Inflammatory macrophage (primary cell): Measurements from ENCODE around the gene TBC1D5.
"Not testable (repeated sequence)": the region's sequence is repeated elsewhere in the genome, so short reads cannot be mapped to it uniquely, and the experiment has no call there.

ENCODE experiments used
- DNase-seq, 2 donors: peaks; one replicate each; pipeline ENCODE4 v3.0.0-alpha.2; 2020 to 2022

Gene TBC1D5

GRCh38 chr3:17132286-17133115 is 609.9 kb downstream of the TBC1D5 start:
- DNase-seq = no peak

DNA sequence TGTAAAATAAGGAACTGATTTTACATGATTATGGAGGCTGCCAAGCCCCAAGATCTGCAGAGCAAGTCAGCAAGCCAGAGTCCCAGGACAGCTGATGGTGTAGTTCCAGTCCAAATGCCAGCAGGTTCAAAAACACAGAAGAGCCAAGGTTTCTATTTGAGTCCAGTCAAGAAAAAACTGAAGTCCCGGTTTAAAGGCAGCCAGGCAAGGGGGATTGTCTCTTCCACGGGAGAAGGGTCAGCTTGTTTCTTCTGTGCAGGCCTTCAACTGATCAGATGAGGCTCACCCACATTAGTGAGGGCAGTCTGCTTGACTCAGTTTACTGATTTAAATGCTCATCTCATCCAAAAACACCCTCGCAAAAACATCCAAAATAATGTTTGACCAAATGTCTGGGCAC is 611.5 kb downstream of the TBC1D5 start:
- DNase-seq = no peak

DNA sequence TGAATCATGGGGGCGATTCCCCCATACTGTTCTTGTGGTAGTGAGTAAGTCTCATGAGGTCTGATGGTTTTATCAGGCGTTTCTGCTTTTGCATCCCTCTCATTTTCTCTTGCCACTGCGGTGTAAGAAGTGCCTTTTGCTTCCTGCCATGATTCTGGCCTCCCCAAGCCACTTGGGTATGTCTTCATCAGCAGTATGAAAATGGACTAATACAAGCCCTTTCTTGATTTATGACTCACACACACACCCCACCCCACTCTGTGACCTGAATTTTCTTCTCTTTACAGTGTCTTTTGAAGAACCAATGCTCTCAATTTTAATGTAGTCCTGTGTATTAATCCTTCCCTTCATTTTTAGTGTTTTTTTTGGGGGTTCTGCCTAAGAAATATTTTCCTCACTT is 612.9 kb downstream of the TBC1D5 start:
- DNase-seq = no peak

DNA sequence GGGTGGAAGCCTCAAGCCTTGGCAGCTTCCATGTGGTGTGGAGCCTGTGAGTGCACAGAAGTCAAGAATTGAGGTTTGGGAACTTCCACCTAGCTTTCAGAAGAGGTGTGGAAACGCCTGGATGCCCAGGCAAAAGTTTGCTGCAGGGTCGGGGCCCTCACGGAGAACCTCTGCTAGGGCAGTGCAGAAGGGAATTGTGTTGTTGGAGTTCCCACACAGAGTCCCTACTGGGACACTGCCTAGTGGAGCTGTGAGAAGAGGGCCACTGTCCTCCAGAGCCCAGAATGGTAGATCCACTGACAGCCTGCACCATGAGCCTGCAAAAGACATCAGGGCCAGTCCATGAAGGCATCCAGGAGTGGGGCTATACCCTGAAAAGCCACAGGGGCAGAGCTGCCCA is 613.8 kb downstream of the TBC1D5 start:
- not testable (repeated sequence) for DNase-seq

- DNase-seq = no peak
These were observed 616.5 kb downstream of the TBC1D5 start for GRCh38 chr3:17125738-17126442.

DNA sequence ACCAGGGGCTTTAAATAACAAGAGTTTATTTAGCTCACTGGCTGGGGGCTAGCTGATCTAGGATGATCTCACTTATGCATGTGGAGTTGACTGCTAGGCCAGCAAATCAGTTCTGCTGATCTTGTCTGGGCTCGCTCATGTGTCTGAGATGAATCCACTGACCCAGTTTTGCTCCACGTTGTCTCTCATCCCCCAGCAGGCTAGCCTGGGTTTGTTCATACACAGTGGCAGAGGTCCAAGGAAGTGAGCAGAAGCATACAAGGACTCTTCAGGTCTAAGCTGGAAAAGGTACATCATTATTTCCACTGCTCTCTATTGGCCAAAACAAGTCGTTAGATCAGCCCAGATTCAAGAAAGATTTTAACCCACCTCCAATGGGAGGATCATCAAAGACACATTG is 619.7 kb downstream of the TBC1D5 start:
- DNase-seq = no peak

DNA sequence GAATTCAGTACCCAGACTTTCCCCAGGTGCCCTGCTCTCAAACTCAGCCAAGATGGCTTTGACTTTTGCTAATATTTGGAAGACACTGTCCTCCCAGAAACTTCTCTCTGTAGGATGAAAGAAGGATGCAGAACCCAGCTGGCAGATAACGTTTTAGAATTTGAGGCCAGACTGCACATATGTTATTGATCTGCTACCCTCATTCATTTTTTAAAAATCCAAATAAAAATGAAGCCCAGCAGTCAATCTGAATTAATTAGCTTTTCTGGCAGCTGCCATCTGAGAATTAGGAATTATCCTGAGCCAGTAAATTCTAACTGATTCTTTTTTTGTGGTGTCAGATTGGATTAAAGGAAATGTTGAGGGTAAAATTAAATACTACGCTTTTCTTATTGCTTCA is 621.1 kb downstream of the TBC1D5 start:
- DNase-seq = no peak

- DNase-seq = no peak
These were observed 622.3 kb downstream of the TBC1D5 start for GRCh38 chr3:17120115-17120514.

DNA sequence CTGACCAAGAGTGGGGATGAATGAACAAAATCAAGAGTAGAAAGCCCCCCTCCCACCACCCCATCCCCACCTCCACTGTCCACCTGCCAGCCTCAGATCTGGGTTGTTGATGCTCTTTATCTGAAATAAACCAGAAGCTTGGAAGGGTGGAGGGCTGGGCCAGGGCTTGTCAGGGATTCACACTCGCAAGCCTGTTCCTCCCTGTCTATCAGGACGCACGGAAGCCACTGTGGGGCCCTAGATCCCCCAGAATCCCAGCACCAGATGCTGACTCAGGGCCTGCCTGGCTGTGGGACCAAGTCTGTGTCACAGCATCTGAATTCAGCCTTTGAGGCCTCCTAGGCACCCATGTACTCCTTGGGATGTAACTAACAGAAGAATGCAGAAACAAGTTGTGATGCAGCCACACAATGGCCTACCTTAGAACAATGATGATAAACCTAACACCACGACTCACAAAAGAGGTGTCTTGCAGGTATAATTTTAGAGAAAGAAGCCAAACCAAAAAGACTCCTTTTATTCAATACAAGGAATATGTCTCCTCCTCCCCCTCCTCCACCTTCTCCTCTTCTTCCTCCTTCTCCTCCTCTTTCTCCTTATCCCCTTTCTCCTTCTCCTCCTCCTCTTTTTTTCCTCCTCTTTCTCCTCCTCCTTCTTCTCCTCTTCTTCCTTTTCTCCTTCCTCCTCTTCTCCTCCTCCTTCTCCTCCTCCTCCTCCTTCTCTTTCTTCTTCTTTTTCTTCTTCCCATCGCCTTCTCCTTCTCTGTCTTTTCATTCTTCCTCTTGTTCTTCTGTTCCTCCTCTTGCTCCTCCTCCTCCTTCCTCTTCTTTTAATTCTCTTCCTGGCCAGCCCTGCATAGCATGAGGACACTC is 623.0 kb downstream of the TBC1D5 start:
- DNase-seq = no peak

DNA sequence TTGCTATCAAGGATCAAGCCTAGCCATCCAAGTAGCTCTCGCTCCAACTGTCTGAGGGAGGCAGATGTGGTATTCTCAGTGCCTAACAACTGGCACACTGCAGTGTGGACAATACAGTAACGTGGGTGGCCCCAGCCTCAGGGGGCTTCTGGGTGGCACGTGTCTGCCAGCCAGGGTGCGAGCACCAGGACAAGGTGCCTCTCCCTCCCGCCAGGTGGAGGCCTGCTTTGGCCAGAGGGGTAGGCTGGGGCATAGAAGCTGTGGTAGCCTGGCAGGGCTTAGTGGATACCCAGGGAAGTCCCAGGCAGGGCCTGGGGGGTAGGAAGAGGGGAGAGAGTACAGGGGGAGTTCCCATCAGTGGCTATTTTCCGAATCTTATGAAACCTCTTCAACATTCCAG is 623.7 kb downstream of the TBC1D5 start:
- DNase-seq = no peak

DNA sequence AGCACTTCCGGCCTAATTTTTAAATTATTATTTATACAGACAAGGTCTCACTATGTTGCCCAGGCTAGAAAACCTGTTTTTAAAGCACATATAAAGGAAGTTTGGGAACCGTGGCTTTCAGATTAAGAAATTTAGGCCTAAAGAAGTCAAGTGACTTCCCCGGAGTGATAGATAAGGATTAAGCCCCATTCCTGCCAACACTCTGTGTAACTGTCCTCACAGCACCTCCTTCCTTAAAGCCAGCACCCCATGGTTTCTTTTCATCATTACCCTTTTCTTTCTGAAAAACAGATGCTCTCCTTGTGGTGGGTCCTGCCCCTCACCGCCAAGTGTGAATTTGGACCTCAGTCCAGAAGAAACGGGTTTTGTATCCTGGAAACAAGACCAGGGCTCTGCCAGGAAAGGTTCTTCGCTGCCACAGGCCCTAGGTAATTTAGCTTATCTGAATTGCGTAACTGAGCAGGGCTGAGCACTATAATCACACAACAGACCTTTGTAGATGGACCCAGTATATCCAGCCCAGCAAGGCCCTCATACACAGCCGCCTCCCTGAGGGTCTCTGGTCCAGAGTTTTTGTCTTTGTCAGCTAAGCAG is 626.3 kb downstream of the TBC1D5 start:
- DNase-seq = no peak

DNA sequence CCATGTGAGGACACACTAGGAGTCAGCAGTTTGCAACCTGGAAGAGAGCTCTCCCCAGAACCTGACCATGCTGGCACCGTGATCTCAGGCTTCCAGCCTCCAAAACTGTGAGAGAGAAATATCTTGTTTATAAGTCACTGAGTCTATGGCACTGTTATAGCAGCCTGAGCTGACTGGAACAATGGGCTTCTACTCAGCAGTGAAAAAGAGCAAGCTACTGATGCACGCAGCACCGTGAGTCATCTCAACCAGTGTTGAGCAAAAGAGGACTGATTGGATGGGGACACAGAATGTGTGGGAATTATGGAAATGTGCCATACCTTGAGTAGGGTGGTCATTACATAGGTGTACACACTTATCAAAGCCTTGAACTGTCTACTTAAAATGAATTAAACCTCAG is 627.2 kb downstream of the TBC1D5 start:
- DNase-seq = no peak

- no peak for DNase-seq
These were observed 630.8 kb downstream of the TBC1D5 start for GRCh38 chr3:17111586-17111985.

DNA sequence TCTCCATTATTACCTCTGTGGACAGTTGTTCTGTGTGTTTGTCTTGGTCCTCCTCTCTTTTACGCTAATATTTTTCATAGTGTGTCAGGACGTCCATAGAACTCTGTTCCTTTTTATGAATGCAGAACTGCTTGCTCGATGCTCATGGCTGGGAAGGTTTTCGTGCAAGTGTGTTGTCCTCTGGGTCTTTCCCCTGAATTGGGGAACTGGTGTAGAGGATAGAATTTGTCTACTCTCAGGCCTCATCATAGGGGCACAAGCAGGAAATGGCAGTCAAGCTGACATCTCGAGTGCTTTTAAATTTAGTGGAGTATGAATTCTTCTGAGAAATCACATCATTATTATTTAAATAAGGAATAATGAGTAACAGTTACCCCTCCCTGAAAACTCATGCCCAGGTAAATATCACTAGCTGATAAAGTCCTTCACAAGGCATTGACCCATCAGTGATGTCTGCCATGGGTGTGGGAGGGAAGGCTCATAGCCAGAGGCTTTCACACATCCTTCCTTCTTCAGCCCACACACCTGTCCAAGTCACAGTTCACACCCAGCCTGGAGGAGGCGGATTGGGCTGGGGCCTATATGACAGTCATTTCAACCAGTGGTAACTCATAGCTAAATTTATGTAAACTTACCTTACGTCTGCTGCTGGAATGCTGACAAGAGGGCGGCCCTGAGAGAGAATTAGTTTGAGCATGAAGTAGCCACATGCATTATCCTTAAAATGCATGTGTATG is 631.6 kb downstream of the TBC1D5 start:
- peak; percentile 49 to 66 for DNase-seq
